ENCODE data around the gene MLLT6. TPM values are rescaled to one million over a fixed set of nuclear protein-coding genes. Genes with fewer than 3 reads are reported as not detected.
A peak's percentile ranks its signal among the peaks of the same experiment; 100 is the strongest.

MLLT6 gene
- total RNA-seq, 2 experiments from 2014 or later, result 145 to 148 TPM

GRCh38 chr17:38729368-38729885, 24.4 kb downstream of the MLLT6 start:
- TF ChIP-seq CTCF (IDR thresholded peaks at IDR 0.05), result no peak
- ATAC-seq (no peak), DNase-seq (no peak)
- Mint-ChIP-seq H3K4me3 (peak overlapping the region; percentile 69), H3K36me3 (ENCODE audit: low read depth) (peaks cover 37% of the 10 kb centered on the region), H3K27ac (peak overlapping the region; percentile 99), H3K27me3 (no peaks in the 10 kb centered on the region), H3K9me3 (no peaks in the 10 kb centered on the region), H3K4me1 (ENCODE audit: low read depth) (peaks cover 80% of the 10 kb centered on the region)
- ChIA-PET CTCF (interaction anchor here (0.9 to 3.1 kb wide), 11 partner anchors 11 to 171 kb away, joined by 4 to 12 read pairs (median 7); partner anchors contain the start of genes EPOP and PSMB3), POLR2A (interaction anchor here (1.0 to 15.9 kb wide), 7 partner anchors 10 to 171 kb away, joined by 3 to 390 read pairs (median 5); partner anchors contain the start of genes EPOP and MLLT6)
- intact Hi-C loops (cut with micrococcal nuclease), result loop anchor here (2.0 kb wide), 1 partner anchor 53 kb away; no protein-coding TSS in a partner anchor

GRCh38 chr17:38729886-38730525, 24.9 kb downstream of the MLLT6 start, which contains the start of gene CISD3:
Gene CISD3 (plus strand): TSS chr17:38730341. CDS start chr17:38730359, 18 bp downstream.
- CTCF ChIA-PET, result interaction anchor here (1.0 to 9.4 kb wide), 7 partner anchors 14 to 172 kb away, joined by 4 to 160 read pairs (median 6); partner anchors contain the start of gene EPOP

GRCh38 chr17:38730526-38731379, 25.7 kb downstream of the MLLT6 start:
- peaks cover 80% of the 10 kb centered on the region for H3K4me1 Mint-ChIP-seq (ENCODE audit: low read depth)
- peak overlapping the region; percentile 89 for H3K4me3 Mint-ChIP-seq
- H3K27ac Mint-ChIP-seq, result peak overlapping the region; percentile 94
- CTCF ChIA-PET, result interaction anchor here (0.7 to 9.4 kb wide), 12 partner anchors 11 to 422 kb away, joined by 3 to 160 read pairs (median 4); partner anchors contain the start of genes EPOP and PSMB3
- H3K27me3 Mint-ChIP-seq, result no peaks in the 10 kb centered on the region
- H3K36me3 Mint-ChIP-seq (ENCODE audit: low read depth), result peaks cover 32% of the 10 kb centered on the region
- intact Hi-C loops (cut with micrococcal nuclease), result loop anchor here (5.0 kb wide), 1 partner anchor 33 kb away; no protein-coding TSS in a partner anchor
- peak; percentile 39 for DNase-seq
- TF ChIP-seq CTCF (IDR thresholded peaks at IDR 0.05), result no peak
- ATAC-seq, result no peak
- H3K9me3 Mint-ChIP-seq, result no peaks in the 10 kb centered on the region
- POLR2A ChIA-PET, result interaction anchor here (0.9 to 2.5 kb wide), 16 partner anchors 8 to 64 kb away, joined by 3 to 13 read pairs (median 5); partner anchors contain the start of gene MLLT6

More at GRCh38 chr17:38729886-38730525, 24.9 kb downstream of the MLLT6 start, which contains the start of gene CISD3:
- H3K27ac Mint-ChIP-seq, result peak within 1 kb of the TSS; percentile 99
- intact Hi-C loops (cut with micrococcal nuclease), result loop anchor here (2.0 to 5.0 kb wide), 2 partner anchors 33 to 53 kb away; no protein-coding TSS in a partner anchor
- no peaks in the 10 kb centered on the region for H3K27me3 Mint-ChIP-seq
- TF ChIP-seq CTCF (IDR thresholded peaks at IDR 0.05), result peak; percentile 59
- POLR2A ChIA-PET, result interaction anchor here (1.1 to 15.9 kb wide), 11 partner anchors 11 to 58 kb away, joined by 4 to 390 read pairs (median 8); partner anchors contain the start of genes EPOP and MLLT6
- DNase-seq (peak; percentile 86), ATAC-seq (peak; percentile 70)
- H3K4me1 Mint-ChIP-seq (ENCODE audit: low read depth), result peaks cover 80% of the 10 kb centered on the region
- peaks cover 34% of the 10 kb centered on the region for H3K36me3 Mint-ChIP-seq (ENCODE audit: low read depth)
- H3K9me3 Mint-ChIP-seq, result no peaks in the 10 kb centered on the region
- peak within 1 kb of the TSS; percentile 89 for H3K4me3 Mint-ChIP-seq

GRCh38 chr17:38731526-38732294, 26.6 kb downstream of the MLLT6 start:
- peak overlapping the region; percentile 89 for H3K4me3 Mint-ChIP-seq
- no peak for TF ChIP-seq CTCF (IDR thresholded peaks at IDR 0.05)
- no peak for ATAC-seq
- H3K27me3 Mint-ChIP-seq, result no peaks in the 10 kb centered on the region
- ChIA-PET CTCF (interaction anchor here (0.8 to 9.4 kb wide), 8 partner anchors 19 to 421 kb away, joined by 3 to 160 read pairs (median 6); partner anchors contain the start of genes EPOP and PSMB3), POLR2A (interaction anchor here (0.6 to 2.5 kb wide), 15 partner anchors 9 to 65 kb away, joined by 3 to 13 read pairs (median 4); partner anchors contain the start of gene MLLT6)
- peak overlapping the region; percentile 94 for H3K27ac Mint-ChIP-seq
- no peaks in the 10 kb centered on the region for H3K9me3 Mint-ChIP-seq
- peaks cover 73% of the 10 kb centered on the region for H3K4me1 Mint-ChIP-seq (ENCODE audit: low read depth)
- H3K36me3 Mint-ChIP-seq (ENCODE audit: low read depth), result peaks cover 29% of the 10 kb centered on the region
- intact Hi-C loops (cut with micrococcal nuclease), result loop anchor here (5.0 kb wide), 1 partner anchor 34 kb away; no protein-coding TSS in a partner anchor
- no peak for DNase-seq

All from activated CD8-positive, alpha-beta T cell treated with anti-CD3 and anti-CD28 coated beads for 36 hours (primary cell).